Endothelial cell (in vitro differentiated cells): ENCODE measurements around the gene MLPH. TPM values are rescaled to one million over a fixed set of nuclear protein-coding genes. Genes with fewer than 3 reads are reported as not detected.

Experiments used
- DNase-seq: peaks from one replicate; pipeline ENCODE4 v3.0.0; 2021; ENCODE audit warnings: low spot score
- H3K27ac Mint-ChIP-seq: one replicate; pipeline ENCODE4 v1.8.0; 2021; ENCODE audit warnings: mixed read lengths, inconsistent platforms; ENCODE audit not compliant: unreplicated experiment
- H3K27me3 Mint-ChIP-seq: one replicate; pipeline ENCODE4 v1.8.0; 2021; ENCODE audit warnings: mild to moderate bottlenecking, moderate library complexity, mixed read lengths, inconsistent platforms; ENCODE audit not compliant: unreplicated experiment
- H3K36me3 Mint-ChIP-seq: one replicate; pipeline ENCODE4 v1.8.0; 2021; ENCODE audit warnings: mild to moderate bottlenecking, low read depth, mixed read lengths, inconsistent platforms; ENCODE audit not compliant: unreplicated experiment
- H3K4me1 Mint-ChIP-seq: one replicate; pipeline ENCODE4 v1.8.0; 2021; ENCODE audit warnings: mild to moderate bottlenecking, mixed read lengths, inconsistent platforms; ENCODE audit not compliant: unreplicated experiment
- H3K4me3 Mint-ChIP-seq: one replicate; pipeline ENCODE4 v1.8.0; 2021; ENCODE audit warnings: mild to moderate bottlenecking, mixed read lengths, inconsistent platforms; ENCODE audit not compliant: unreplicated experiment
- H3K9me3 Mint-ChIP-seq: one replicate; pipeline ENCODE4 v1.8.0; 2021; ENCODE audit warnings: mixed read lengths, inconsistent platforms; ENCODE audit not compliant: unreplicated experiment
- CTCF ChIP-seq: fragments of 200-600 bp; sonication (generic); IDR thresholded peaks from one replicate; pipeline ENCODE4 v1.5.0; 2021; ENCODE audit warnings: antibody characterized with exemption; ENCODE audit not compliant: unreplicated experiment
- total RNA-seq: library from RNA; stranded (reverse); fragmentation: NEBNext Ultra II Directional; extraction: Animal tissue kit (Norgen Biotek cat#: 25700); gene quantifications from one replicate; pipeline ENCODE4 v1.2.1, GENCODE V29; 2021; ENCODE audit not compliant: unreplicated experiment

MLPH gene
- total RNA-seq, 1 donor from 2014 or later: 0.36 TPM

DNA sequence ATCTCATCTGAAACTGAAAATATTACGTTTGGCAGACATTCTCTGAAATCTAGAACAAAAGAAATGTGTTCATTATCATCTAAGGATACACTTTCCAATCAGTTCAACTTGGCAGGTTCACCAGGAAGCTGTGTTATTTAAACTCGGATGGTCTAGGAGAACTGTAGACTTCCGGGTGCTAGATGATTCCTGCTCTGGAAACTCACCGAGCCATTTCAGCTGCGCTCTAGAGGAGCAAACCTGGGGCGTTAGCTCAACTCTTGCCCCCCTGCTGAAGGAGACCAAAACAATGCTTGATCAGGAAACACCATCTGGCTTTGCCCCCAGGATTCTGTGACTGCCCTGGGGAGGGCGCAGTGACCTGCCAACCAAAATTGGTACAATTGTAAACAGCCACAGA, 22.9 kb downstream of the MLPH start:
- no peak for TF ChIP-seq CTCF
- Mint-ChIP-seq H3K27ac (no peak overlapping the region), H3K36me3 (no peaks in the 10 kb centered on the region), H3K9me3 (no peaks in the 10 kb centered on the region), H3K4me1 (no peaks in the 10 kb centered on the region), H3K4me3 (no peak overlapping the region), H3K27me3 (peaks cover 5% of the 10 kb centered on the region)
- DNase-seq: no peak

DNA sequence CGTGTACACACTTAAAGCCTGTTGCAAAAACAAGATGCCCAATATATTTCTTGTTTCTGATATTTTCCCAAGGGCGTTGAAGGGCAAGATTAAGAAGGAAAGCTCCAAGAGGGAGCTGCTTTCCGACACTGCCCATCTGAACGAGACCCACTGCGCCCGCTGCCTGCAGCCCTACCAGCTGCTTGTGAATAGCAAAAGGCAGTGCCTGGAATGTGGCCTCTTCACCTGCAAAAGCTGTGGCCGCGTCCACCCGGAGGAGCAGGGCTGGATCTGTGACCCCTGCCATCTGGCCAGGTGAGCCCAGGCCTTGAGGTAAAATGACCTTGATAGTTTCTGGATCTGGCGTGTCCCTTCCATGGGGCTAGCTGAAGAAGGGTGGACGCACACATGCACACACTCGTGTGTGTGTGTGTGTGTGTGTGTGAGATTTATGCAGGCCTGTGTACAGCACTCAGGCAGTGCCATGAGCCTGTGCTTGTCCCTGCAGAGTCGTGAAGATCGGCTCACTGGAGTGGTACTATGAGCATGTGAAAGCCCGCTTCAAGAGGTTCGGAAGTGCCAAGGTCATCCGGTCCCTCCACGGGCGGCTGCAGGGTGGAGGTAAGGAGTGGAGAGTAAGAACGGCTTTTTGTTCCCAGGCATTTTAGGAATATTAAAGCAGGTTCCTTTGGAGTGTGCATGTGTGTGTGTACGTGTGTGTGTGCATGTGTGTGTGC, 23.6 kb downstream of the MLPH start:
- H3K4me1 Mint-ChIP-seq: no peaks in the 10 kb centered on the region
- no peak for DNase-seq
- no peaks in the 10 kb centered on the region for H3K36me3 Mint-ChIP-seq
- TF ChIP-seq CTCF: no peak
- no peak overlapping the region for H3K4me3 Mint-ChIP-seq
- no peak overlapping the region for H3K27ac Mint-ChIP-seq
- peaks cover 7% of the 10 kb centered on the region for H3K27me3 Mint-ChIP-seq
- no peaks in the 10 kb centered on the region for H3K9me3 Mint-ChIP-seq

DNA sequence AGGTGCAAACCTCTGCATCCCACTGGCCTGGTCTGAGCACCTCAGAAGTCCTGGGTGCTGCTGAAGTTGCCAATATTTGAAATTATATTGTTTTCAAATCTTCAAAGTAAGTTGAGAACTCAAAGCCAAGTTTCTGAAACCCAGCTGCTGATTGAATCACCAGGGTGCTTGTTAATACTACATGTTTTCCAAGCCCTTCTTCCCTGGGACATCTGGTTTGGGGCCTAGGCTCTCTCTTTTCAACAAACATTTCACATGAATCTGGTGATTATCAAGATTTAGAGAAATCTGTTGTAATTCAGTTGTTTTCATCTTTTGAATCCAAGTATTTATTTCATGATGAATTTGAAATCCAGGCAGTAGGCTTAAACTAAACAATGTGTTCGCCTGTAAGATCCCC, 24.4 kb downstream of the MLPH start:
- no peak for TF ChIP-seq CTCF
- Mint-ChIP-seq H3K27ac (no peak overlapping the region), H3K4me3 (no peak overlapping the region), H3K4me1 (no peaks in the 10 kb centered on the region), H3K27me3 (peaks cover 7% of the 10 kb centered on the region), H3K36me3 (no peaks in the 10 kb centered on the region), H3K9me3 (no peaks in the 10 kb centered on the region)
- no peak for DNase-seq

GRCh38 chr2:237511885-237512405, 24.9 kb downstream of the MLPH start:
- H3K4me3 Mint-ChIP-seq: no peak overlapping the region
- H3K36me3 Mint-ChIP-seq: no peaks in the 10 kb centered on the region
- DNase-seq: no peak
- TF ChIP-seq CTCF: no peak
- H3K4me1 Mint-ChIP-seq: no peaks in the 10 kb centered on the region
- peaks cover 7% of the 10 kb centered on the region for H3K27me3 Mint-ChIP-seq
- H3K27ac Mint-ChIP-seq: no peak overlapping the region
- no peaks in the 10 kb centered on the region for H3K9me3 Mint-ChIP-seq

GRCh38 chr2:237512774-237513466, 25.9 kb downstream of the MLPH start:
- peak; percentile 92 for TF ChIP-seq CTCF
- H3K27ac Mint-ChIP-seq: no peak overlapping the region
- peaks cover 7% of the 10 kb centered on the region for H3K27me3 Mint-ChIP-seq
- peak; percentile 78 for DNase-seq
- H3K36me3 Mint-ChIP-seq: no peaks in the 10 kb centered on the region
- no peak overlapping the region for H3K4me3 Mint-ChIP-seq
- H3K9me3 Mint-ChIP-seq: no peaks in the 10 kb centered on the region
- H3K4me1 Mint-ChIP-seq: no peaks in the 10 kb centered on the region
